ENCODE results near the gene LONP2. TPM values are rescaled to one million over a fixed set of nuclear protein-coding genes. Genes with fewer than 3 reads are reported as not detected.

The LONP2 gene
- total and polyA plus RNA-seq, 2 of the 13 experiments (the other 11 are each of a cell fraction or from before 2014, with no cell fraction given): 39.2 to 63.3 TPM

- peak; percentile 40; the same call in 1 of the 2 replicates for TF ChIP-seq ZNF891 (CRISPR knock-in tag; IDR thresholded peaks at IDR 0.05)
- no peak for TF ChIP-seq ZNF616 (CRISPR knock-in tag; IDR thresholded peaks at IDR 0.05; ENCODE audit: low read depth)
- peak; percentile 96 for TF ChIP-seq ZMYM3 (CRISPR knock-in tag; IDR thresholded peaks at IDR 0.05)
- TF ChIP-seq MIXL1 (CRISPR knock-in tag; IDR thresholded peaks at IDR 0.05): peak; percentile 85
- no peak for TF ChIP-seq USF2 (IDR thresholded peaks at IDR 0.05; ENCODE audit: low read depth, low read length)
- TF ChIP-seq USF2 (CRISPR knock-in tag; IDR thresholded peaks at IDR 0.05; ENCODE audit: borderline replicate concordance): peak; percentile 42; the same call in 1 of the 2 replicates
- peak; percentile 60; the same call in 1 of the 2 replicates for TF ChIP-seq ZNF446 (CRISPR knock-in tag; IDR thresholded peaks at IDR 0.05)
- peak; percentile 89 for TF ChIP-seq PRDM10 (CRISPR knock-in tag; IDR thresholded peaks at IDR 0.05; ENCODE audit: low read depth)
- peak; percentile 40; the same call in 1 of the 2 replicates for TF ChIP-seq SRF (IDR thresholded peaks at IDR 0.05; ENCODE audit: low read depth, low read length)
- TF ChIP-seq TEF (CRISPR knock-in tag; IDR thresholded peaks at IDR 0.05): no peak
- TF ChIP-seq ZNF841 (CRISPR knock-in tag; IDR thresholded peaks at IDR 0.05; ENCODE audit: borderline replicate concordance): peak; percentile 23; the same call in 1 of the 2 replicates
- peak; percentile 66 to 77 for TF ChIP-seq POLR2A (IDR thresholded peaks at IDR 0.05; ENCODE audit: insufficient read depth in 1 of 2, low read depth in 2 of 2, low read length in 2 of 2)
- no peak for TF ChIP-seq EED (CRISPR knock-in tag; IDR thresholded peaks at IDR 0.05)
- TF ChIP-seq ZNF281 (CRISPR knock-in tag; IDR thresholded peaks at IDR 0.05; ENCODE audit: borderline replicate concordance): peak; percentile 73; the same call in 1 of the 2 replicates
- TF ChIP-seq HIC2 (CRISPR knock-in tag; IDR thresholded peaks at IDR 0.05; ENCODE audit: low read depth): peak; percentile 67; the same call in 1 of the 2 replicates
- peak; percentile 78; the same call in 1 of the 2 replicates for TF ChIP-seq ZNF350 (CRISPR knock-in tag; IDR thresholded peaks at IDR 0.05; ENCODE audit: borderline replicate concordance, low read depth)
- TF ChIP-seq POLR2AphosphoS2 (IDR thresholded peaks at IDR 0.05; ENCODE audit: low read depth, low read length): no peak
These were observed 39.9 kb upstream of the LONP2 start (continued) for GRCh38 chr16:48203974-48204824.
